ENCODE measurements around the gene OR2T33. TPM values are rescaled to one million over a fixed set of nuclear protein-coding genes. Genes with fewer than 3 reads are reported as not detected.

The OR2T33 gene
- total RNA-seq, 2 donors from 2014 or later: not detected

DNA sequence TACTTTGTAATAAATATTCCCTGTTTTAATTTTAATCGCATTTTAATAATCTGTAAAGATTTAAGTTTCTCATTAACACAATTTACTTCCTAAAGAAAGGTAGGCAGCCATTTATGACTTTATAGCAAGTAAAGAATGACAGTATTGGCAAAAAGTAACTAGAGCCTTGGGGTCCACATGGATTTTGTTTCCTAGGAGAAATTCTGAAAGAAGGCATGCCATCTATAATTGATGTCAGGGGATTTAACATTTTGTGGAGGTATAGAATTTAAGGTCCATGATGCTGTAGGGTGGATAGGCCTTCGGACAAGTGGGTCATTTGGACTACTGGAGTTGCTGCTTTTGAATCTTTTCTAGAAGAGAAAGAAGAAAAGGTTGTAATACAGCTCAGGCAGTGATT lies 46.7 kb downstream of the OR2T33 start, which contains the start of gene OR2M4:
OR2M4 (plus strand) TSS at position 301 of the 400 bp plus-strand sequence. CDS start 7,512 bp downstream, outside the sequence.
- Histone ChIP-seq H3K9me3 (no peaks in the 10 kb centered on the region), H3K4me3 (no peak within 1 kb of the TSS)
- DNase-seq: no peak

DNA sequence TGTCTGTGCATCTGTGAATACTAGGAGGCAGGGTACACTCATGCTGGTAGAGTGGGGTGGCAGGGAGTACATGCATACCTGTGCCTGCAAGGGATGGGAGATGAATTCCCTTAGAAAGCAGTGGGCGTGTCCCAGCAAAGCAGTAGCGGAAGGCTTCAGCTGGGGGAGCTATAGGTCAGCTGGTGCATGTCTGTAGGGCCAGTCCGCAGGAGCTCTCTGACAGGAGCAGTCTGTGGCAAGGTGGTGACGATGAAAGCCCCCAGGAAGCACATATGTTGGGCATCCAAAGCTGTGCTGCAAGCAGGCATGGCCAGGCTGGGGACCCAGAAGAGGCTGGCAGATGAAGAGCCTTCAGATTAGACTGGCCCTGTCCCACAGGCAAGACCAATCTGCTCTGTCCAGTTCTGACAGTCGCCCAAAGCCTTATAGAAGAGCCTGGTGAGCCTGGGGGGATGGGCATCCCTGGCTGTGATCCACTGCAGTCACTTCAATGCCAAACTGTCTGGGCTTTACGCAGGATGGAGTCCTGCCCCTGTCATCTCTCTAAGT lies 48.3 kb downstream of the OR2T33 start:
- intact Hi-C loops (cut with DNase I): no loop called here
- TF ChIP-seq, protein P1, sequence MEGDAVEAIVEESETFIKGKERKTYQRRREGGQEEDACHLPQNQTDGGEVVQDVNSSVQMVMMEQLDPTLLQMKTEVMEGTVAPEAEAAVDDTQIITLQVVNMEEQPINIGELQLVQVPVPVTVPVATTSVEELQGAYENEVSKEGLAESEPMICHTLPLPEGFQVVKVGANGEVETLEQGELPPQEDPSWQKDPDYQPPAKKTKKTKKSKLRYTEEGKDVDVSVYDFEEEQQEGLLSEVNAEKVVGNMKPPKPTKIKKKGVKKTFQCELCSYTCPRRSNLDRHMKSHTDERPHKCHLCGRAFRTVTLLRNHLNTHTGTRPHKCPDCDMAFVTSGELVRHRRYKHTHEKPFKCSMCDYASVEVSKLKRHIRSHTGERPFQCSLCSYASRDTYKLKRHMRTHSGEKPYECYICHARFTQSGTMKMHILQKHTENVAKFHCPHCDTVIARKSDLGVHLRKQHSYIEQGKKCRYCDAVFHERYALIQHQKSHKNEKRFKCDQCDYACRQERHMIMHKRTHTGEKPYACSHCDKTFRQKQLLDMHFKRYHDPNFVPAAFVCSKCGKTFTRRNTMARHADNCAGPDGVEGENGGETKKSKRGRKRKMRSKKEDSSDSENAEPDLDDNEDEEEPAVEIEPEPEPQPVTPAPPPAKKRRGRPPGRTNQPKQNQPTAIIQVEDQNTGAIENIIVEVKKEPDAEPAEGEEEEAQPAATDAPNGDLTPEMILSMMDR (IDR thresholded peaks at IDR 0.05): no peak
- no peaks in the 10 kb centered on the region for H3K36me3 ChIP-seq
- no peak overlapping the region for H3K4me3 ChIP-seq
- H3K27ac ChIP-seq: no peak overlapping the region
- no peaks in the 10 kb centered on the region for H3K4me1 ChIP-seq
- no peak overlapping the region for H3K9ac ChIP-seq (ENCODE audit: low read depth in 2 of 2, low read length in 2 of 2)
- H3K27me3 ChIP-seq: no peaks in the 10 kb centered on the region
- no peaks in the 10 kb centered on the region for H3K9me3 ChIP-seq
- no peak for DNase-seq

More for the DNA sequence above, 46.7 kb downstream of the OR2T33 start, which contains the start of gene OR2M4:
- Histone ChIP-seq H3K9ac (ENCODE audit: low read depth in 2 of 2, low read length in 2 of 2) (no peak within 1 kb of the TSS), H3K4me1 (no peaks in the 10 kb centered on the region), H3K36me3 (no peaks in the 10 kb centered on the region), H3K27me3 (no peaks in the 10 kb centered on the region), H3K27ac (no peak within 1 kb of the TSS)
- intact Hi-C loops (cut with DNase I): no loop called here
- TF ChIP-seq, protein P1 (IDR thresholded peaks at IDR 0.05): no peak

DNA sequence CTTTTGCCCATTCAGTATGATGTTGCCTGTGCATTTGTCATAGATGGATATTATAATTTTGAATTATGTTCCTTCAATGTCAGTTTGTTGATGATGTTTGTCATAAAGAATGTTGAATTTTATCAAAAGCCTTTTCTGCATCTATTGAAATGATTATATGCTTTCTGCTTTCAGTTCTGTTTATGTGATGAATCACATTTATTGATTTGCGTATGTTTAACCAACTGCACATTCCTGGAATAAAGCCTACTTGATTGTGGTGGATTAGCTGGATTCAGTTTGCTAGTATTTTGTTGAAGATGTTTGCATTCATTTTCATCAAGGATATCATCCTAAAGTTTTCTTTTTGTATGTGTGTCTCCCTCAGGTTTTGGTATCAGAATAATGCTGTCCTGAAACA lies 52.2 kb downstream of the OR2T33 start:
- H3K27ac ChIP-seq: no peak overlapping the region
- H3K4me1 ChIP-seq: no peaks in the 10 kb centered on the region
- H3K27me3 ChIP-seq: no peaks in the 10 kb centered on the region
- H3K9ac ChIP-seq (ENCODE audit: low read depth in 2 of 2, low read length in 2 of 2): no peak overlapping the region
- intact Hi-C loops (cut with DNase I): no loop called here
- DNase-seq: no peak
- TF ChIP-seq, protein P1 (IDR thresholded peaks at IDR 0.05): no peak
- no peak overlapping the region for H3K4me3 ChIP-seq
- no peaks in the 10 kb centered on the region for H3K36me3 ChIP-seq
- no peaks in the 10 kb centered on the region for H3K9me3 ChIP-seq

Other genes starting within 250 kb of the OR2T33 start
- under 1 TPM in 1 of 2 donors, not detected in 1; 0.10 TPM for gene OR2L2, start 247.9 kb downstream of the OR2T33 start, total RNA-seq
- gene OR2L3, start 231.1 kb downstream of the OR2T33 start, total RNA-seq: not detected
- not detected for gene OR2L13, start 182.8 kb downstream of the OR2T33 start, total RNA-seq
- gene OR2M5, start 132.8 kb downstream of the OR2T33 start, total RNA-seq: not detected
- gene OR2M2, start 103.2 kb downstream of the OR2T33 start, total RNA-seq: not detected
- not detected for gene OR2M3, start 80.7 kb downstream of the OR2T33 start, total RNA-seq
- gene OR2M4, start 46.6 kb downstream of the OR2T33 start, total RNA-seq: not detected
- not detected for gene OR2T12, start 25.4 kb upstream of the OR2T33 start, total RNA-seq
- gene OR2M7, start 46.6 kb upstream of the OR2T33 start, total RNA-seq: not detected
- not detected for gene OR14C36, start 70.8 kb upstream of the OR2T33 start, total RNA-seq
- not detected for gene OR2T4, start 83.7 kb upstream of the OR2T33 start, total RNA-seq
- not detected for gene OR2T6, start 97.8 kb upstream of the OR2T33 start, total RNA-seq
- gene OR2T1, start 125.1 kb upstream of the OR2T33 start, total RNA-seq: not detected
- not detected for gene OR2T2, start 167.7 kb upstream of the OR2T33 start, total RNA-seq
- not detected for gene OR2T3, start 195.4 kb upstream of the OR2T33 start, total RNA-seq
- gene OR2T5, start 210.6 kb upstream of the OR2T33 start, total RNA-seq: not detected
- gene OR2G6, start 230.1 kb upstream of the OR2T33 start, total RNA-seq: not detected